SH-SY5Y (cell line): ENCODE data around the gene PLXNB1.

Experiments used
- GATA2 ChIP-seq: IDR thresholded peaks from 2 replicates; pipeline ENCODE4 v1.6.1; 2011; ENCODE audit warnings: mild to moderate bottlenecking, low read depth, low read length
- GATA3 ChIP-seq: IDR thresholded peaks from 2 replicates; pipeline ENCODE4 v1.6.1; 2011; ENCODE audit warnings: low read depth, mild to moderate bottlenecking, low read length, moderate library complexity

Gene PLXNB1

GRCh38 chr3:48429960-48430707 is at the start of gene PLXNB1:
Gene PLXNB1, minus strand, starts transcription at chr3:48430086. Its CDS starts 5,475 bp downstream, at chr3:48424611.
- TF ChIP-seq GATA2 (no peak), GATA3 (no peak)

- TF ChIP-seq GATA2: no peak
- no peak for TF ChIP-seq GATA3
Measured at GRCh38 chr3:48478626-48479555, 49.0 kb upstream of the PLXNB1 start.

GRCh38 chr3:48477959-48478520 is 48.2 kb upstream of the PLXNB1 start:
- TF ChIP-seq GATA2 (no peak), GATA3 (no peak)

- no peak for TF ChIP-seq GATA2
- TF ChIP-seq GATA3: no peak
Measured at GRCh38 chr3:48476426-48477053, 46.7 kb upstream of the PLXNB1 start.

- TF ChIP-seq GATA3: no peak
- no peak for TF ChIP-seq GATA2
Measured at GRCh38 chr3:48475188-48475587, 45.3 kb upstream of the PLXNB1 start.

- no peak for TF ChIP-seq GATA2
- no peak for TF ChIP-seq GATA3
Measured at GRCh38 chr3:48474619-48475018, 44.7 kb upstream of the PLXNB1 start.

- TF ChIP-seq GATA3 (no peak), GATA2 (no peak)
Measured at GRCh38 chr3:48473617-48473952, 43.7 kb upstream of the PLXNB1 start.

GRCh38 chr3:48472923-48473616 is 43.2 kb upstream of the PLXNB1 start:
- TF ChIP-seq GATA2 (no peak), GATA3 (no peak)

- no peak for TF ChIP-seq GATA2
- TF ChIP-seq GATA3: no peak
Measured at GRCh38 chr3:48472673-48472922, 42.7 kb upstream of the PLXNB1 start.

- TF ChIP-seq GATA2 (no peak), GATA3 (no peak)
Measured at GRCh38 chr3:48470286-48470685, 40.4 kb upstream of the PLXNB1 start.

GRCh38 chr3:48469046-48469915 is 39.4 kb upstream of the PLXNB1 start:
- no peak for TF ChIP-seq GATA3
- no peak for TF ChIP-seq GATA2

- TF ChIP-seq GATA2: no peak
- no peak for TF ChIP-seq GATA3
Measured at GRCh38 chr3:48468329-48468731, 38.4 kb upstream of the PLXNB1 start.

- TF ChIP-seq GATA2: no peak
- TF ChIP-seq GATA3: no peak
Measured at GRCh38 chr3:48467473-48468267, 37.8 kb upstream of the PLXNB1 start.
